Cardiac fibroblast (primary cell): Measurements from ENCODE around the gene SCNN1A.
A peak's percentile ranks its signal among the peaks of the same experiment; 100 is the strongest.

Experiments
- DNase-seq, 2 donors: peaks; one replicate each; pipeline versions ENCODE4 v3.0.0 to v3.0.0-alpha.2; 2010; ENCODE audit warnings: low read depth in 2 of 2
- H3K4me3 ChIP-seq, 2 donors: replicated peaks in 1 of 2; 1 replicate in 1 of 2; 2 replicates in 1 of 2; pipeline ENCODE4 v1.5.1; 2011; ENCODE audit warnings: low read depth in 2 of 2, low read length in 2 of 2, mild to moderate bottlenecking in 2 of 2, moderate library complexity in 1 of 2
- TF ChIP-seq, protein P1 (sequence below): IDR thresholded peaks from one replicate; pipeline ENCODE4 v1.5.1; 2011; ENCODE audit warnings: low read depth, mild to moderate bottlenecking, low read length, inconsistent platforms

Gene SCNN1A

GRCh38 chr12:6328045-6328779 lies 47.2 kb downstream of the SCNN1A start:
- DNase-seq, result no peak
- H3K4me3 ChIP-seq, result no peak overlapping the region
- TF ChIP-seq, protein P1, sequence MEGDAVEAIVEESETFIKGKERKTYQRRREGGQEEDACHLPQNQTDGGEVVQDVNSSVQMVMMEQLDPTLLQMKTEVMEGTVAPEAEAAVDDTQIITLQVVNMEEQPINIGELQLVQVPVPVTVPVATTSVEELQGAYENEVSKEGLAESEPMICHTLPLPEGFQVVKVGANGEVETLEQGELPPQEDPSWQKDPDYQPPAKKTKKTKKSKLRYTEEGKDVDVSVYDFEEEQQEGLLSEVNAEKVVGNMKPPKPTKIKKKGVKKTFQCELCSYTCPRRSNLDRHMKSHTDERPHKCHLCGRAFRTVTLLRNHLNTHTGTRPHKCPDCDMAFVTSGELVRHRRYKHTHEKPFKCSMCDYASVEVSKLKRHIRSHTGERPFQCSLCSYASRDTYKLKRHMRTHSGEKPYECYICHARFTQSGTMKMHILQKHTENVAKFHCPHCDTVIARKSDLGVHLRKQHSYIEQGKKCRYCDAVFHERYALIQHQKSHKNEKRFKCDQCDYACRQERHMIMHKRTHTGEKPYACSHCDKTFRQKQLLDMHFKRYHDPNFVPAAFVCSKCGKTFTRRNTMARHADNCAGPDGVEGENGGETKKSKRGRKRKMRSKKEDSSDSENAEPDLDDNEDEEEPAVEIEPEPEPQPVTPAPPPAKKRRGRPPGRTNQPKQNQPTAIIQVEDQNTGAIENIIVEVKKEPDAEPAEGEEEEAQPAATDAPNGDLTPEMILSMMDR, result no peak

DNA sequence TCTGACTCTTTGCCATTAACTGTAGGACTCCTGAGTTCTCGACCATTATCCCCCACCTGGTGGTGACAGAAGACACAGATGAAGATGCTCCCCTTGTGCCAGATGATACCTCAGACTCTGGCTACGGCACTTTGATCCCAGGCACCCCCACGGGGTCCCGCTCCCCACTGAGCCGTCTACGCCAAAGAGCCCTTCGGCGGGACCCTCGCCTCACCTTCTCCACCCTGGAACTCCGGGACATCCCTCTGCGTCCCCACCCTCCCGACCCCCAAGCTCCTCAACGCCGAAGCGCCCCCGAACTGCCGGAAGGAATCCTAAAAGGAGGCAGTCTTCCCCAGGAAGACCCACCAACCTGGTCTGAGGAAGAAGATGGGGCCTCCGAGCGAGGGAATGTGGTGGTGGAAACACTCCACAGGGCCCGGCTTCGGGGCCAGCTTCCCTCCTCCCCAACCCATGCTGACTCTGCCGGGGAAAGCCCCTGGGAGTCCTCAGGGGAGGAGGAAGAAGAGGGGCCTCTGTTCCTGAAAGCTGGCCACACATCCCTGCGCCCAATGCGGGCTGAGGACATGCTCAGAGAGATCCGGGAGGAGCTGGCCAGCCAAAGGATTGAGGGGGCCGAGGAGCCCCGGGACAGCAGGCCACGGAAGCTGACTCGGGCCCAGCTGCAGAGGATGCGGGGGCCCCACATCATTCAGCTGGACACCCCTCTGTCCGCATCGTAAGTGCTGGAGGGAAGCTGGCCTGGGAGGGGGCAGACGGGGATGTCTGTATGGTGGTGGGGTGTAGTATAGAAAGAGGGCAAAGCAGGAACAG lies 47.9 kb downstream of the SCNN1A start:
- peak; percentile 42 to 44 for DNase-seq
- H3K4me3 ChIP-seq, result no peak overlapping the region
- TF ChIP-seq, protein P1, result no peak

GRCh38 chr12:6326316-6327228 lies 48.8 kb downstream of the SCNN1A start:
- TF ChIP-seq, protein P1, result peak; percentile 51
- DNase-seq, result peak; percentile 76 to 77
- no peak overlapping the region for H3K4me3 ChIP-seq

DNA sequence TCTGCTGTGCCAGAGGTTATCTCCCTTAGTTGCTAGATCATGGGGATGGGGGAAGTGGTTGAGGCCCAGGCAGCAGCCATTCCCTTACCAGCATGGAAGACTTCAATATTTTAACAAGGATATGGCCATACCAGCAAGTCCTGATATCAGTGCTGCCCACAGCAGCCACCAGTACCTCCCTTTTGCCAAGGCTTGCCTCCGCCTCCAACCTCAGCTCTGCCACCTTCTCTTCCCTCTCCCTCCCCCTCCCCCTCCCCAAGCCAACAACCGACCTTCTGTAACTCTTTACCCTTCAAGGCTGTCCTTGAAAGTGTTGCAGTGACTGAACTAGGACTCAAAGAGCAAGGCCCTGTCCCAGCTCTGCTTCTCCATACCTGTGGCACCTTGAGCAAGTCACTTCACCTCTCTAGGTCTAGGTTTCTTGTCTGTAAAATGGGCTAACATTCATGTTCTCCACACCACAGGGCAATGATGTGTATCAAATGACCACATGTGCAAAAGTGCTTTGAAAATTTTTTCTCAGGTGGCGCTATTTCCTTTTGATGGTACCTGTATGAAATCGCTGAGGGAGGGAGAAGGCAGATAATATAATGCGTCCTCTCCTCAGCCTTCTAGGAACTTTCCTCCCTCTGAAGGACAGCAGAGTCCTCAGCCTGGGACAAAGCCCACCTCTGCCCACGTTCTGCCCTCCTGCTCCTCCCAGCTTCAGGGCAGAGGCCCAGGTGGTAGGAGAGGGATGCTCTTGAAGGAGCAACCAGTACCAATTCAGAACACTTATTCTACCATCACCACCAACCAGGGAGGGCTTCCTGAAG lies 50.2 kb downstream of the SCNN1A start:
- TF ChIP-seq, protein P1, result no peak
- peak; percentile 14 to 41 for DNase-seq
- no peak overlapping the region for H3K4me3 ChIP-seq

DNA sequence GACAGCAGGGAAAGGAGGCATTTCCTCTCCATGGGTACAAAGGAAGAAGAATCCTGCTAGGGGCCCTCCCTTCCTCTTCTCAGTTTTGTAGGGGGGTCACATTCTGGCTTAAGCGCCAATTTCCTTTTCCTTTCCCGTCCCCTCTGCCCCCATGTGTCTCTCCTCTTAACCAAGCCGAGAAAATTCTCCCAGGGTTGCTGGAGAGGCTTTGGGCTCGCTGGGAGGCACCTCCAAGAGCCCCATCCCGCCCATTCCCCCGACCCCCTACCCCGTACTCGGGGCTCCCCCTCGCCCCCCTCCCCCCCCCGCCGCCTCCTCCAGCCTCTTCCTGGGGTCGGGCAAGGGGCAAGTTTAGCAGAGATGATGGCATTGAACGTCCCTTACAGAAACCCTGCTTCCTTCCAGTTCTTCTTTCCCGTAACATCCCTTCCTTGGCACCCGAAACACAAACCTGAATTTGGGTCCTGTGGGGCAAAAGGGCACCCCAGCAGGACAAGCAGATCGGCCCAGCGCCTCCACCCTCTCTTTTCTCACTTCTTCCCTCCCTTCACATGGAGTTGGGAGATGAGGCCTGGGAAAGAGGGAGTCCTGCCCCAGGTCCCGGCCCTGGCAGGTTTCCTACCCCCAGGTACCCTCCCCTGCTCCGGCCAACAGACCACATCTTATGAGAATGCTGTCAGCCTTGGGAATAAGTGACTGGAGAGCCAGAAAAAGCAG lies 51.2 kb downstream of the SCNN1A start:
- H3K4me3 ChIP-seq, result no peak overlapping the region
- TF ChIP-seq, protein P1, result no peak
- peak in 1 of 2 donors; percentile 12 for DNase-seq
